Esophagus muscularis mucosa (tissue), 4 donors: ENCODE results near the gene PPP1CB. TPM values are rescaled to one million over a fixed set of nuclear protein-coding genes. Genes with fewer than 3 reads are reported as not detected.
"Not testable (repeated sequence)": the region's sequence is repeated elsewhere in the genome, so short reads cannot be mapped to it uniquely, and the experiment has no call there.

Experiments used
- DNase-seq: peaks from one replicate; pipeline ENCODE4 v3.0.0-alpha.2; 2017; ENCODE audit errors: extremely low spot score
- H3K27ac ChIP-seq, 4 donors: fragments of 200-600 bp; sonication (generic); replicated peaks in 1 of 4; 1 replicate in 3 of 4; 2 replicates in 1 of 4; pipeline ENCODE4 v1.5.1; 2016 to 2019; ENCODE audit warnings: mild to moderate bottlenecking in 1 of 4
- H3K27me3 ChIP-seq, 4 donors: fragments of 200-600 bp; sonication (generic); one replicate each; pipeline versions ENCODE4 v1.5.1 to v1.6.0; 2016 to 2019
- H3K36me3 ChIP-seq, 4 donors: fragments of 200-600 bp; sonication (generic); one replicate each; pipeline ENCODE4 v1.5.1; 2016 to 2019
- H3K4me1 ChIP-seq, 4 donors: fragments of 200-600 bp; sonication (generic); one replicate each; pipeline ENCODE4 v1.5.1; 2016 to 2019
- H3K4me3 ChIP-seq, 4 donors: fragments of 200-600 bp; sonication (generic); 1 replicate in 2 of 4; 2 replicates in 2 of 4; pipeline ENCODE4 v1.5.1; 2016 to 2019; ENCODE audit warnings: mild to moderate bottlenecking in 4 of 4, moderate library complexity in 1 of 4
- H3K9me3 ChIP-seq, 4 donors: fragments of 200-600 bp; sonication (generic); 1 replicate in 3 of 4; 2 replicates in 1 of 4; pipeline ENCODE4 v1.5.1; 2016 to 2019
- EP300 ChIP-seq: sonication (generic); formaldehyde crosslinking; IDR thresholded peaks from one replicate; pipeline ENCODE4 v1.6.1; 2017; ENCODE audit warnings: antibody characterized with exemption
- POLR2A ChIP-seq: fragments of 450-650 bp; IDR thresholded peaks from one replicate; pipeline ENCODE4 v1.6.1; 2017; ENCODE audit warnings: antibody characterized with exemption, moderate library complexity, mild to moderate bottlenecking, low read depth
- POLR2AphosphoS5 ChIP-seq, 2 donors: sonication (generic); formaldehyde crosslinking; IDR thresholded peaks; one replicate each; pipeline ENCODE4 v1.6.1; 2017; ENCODE audit warnings: antibody characterized with exemption in 2 of 2
- WGBS: methylation state at CpG from one replicate; pipeline ENCODE4 v1.1.5; 2018; 5-methylcytosine and 5-hydroxymethylcytosine counted together
- intact Hi-C: fragments of 100-400 bp; cut with DNase I; formaldehyde crosslinking; loops from one replicate; pipeline ENCODE4 v1.15.1; 2023
- total RNA-seq, 4 donors: library from RNA; depleted of rRNA; stranded (reverse); fragments of >200 nt; gene quantifications; one replicate each; pipeline versions ENCODE4 v1.1.0 to v1.2.1, GENCODE V29; 2016
- TF ChIP-seq, protein P1 (sequence below), 3 experiments: fragments of 200-600 bp in 2 of 3; fragments of 450-650 bp in 1 of 3; sonication (generic) in 2 of 3; IDR thresholded peaks; one replicate each; pipeline ENCODE4 v1.5.1; 2017 to 2019; ENCODE audit warnings: antibody characterized with exemption in 3 of 3, mild to moderate bottlenecking in 2 of 3, moderate library complexity in 1 of 3

The PPP1CB gene
- total RNA-seq, 4 donors from 2014 or later: 658 to 1,191 (median 759) TPM

DNA sequence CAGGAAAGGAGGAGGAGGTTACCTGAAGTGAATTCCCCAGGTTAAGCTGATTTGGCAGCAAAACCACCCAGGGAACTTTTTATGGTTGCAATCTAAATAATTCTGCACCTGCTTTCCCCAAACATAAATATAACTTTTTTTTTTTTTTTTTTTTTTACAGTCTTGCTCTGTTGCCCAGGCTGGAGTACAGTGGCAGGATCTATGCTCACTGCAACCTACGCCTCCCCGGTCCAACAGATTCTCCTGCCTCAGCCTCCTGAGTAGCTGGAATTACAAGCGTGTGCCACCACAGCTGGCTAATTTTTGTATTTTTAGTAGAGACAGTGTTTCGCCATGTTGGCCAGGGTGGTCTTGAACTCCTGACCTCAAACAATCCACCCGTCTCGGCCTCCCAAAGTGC lies 16.1 kb upstream of the PPP1CB start:
- TF ChIP-seq EP300 (no peak), POLR2A (no peak), POLR2AphosphoS5 (IDR thresholded peaks at IDR 0.05) (no peak)
- TF ChIP-seq, protein P1, sequence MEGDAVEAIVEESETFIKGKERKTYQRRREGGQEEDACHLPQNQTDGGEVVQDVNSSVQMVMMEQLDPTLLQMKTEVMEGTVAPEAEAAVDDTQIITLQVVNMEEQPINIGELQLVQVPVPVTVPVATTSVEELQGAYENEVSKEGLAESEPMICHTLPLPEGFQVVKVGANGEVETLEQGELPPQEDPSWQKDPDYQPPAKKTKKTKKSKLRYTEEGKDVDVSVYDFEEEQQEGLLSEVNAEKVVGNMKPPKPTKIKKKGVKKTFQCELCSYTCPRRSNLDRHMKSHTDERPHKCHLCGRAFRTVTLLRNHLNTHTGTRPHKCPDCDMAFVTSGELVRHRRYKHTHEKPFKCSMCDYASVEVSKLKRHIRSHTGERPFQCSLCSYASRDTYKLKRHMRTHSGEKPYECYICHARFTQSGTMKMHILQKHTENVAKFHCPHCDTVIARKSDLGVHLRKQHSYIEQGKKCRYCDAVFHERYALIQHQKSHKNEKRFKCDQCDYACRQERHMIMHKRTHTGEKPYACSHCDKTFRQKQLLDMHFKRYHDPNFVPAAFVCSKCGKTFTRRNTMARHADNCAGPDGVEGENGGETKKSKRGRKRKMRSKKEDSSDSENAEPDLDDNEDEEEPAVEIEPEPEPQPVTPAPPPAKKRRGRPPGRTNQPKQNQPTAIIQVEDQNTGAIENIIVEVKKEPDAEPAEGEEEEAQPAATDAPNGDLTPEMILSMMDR (IDR thresholded peaks at IDR 0.05): no peak
- H3K27ac ChIP-seq: peak overlapping the region; percentile 71 to 78 (median 77)
- intact Hi-C loops: no loop called here
- 70% methylated on average over 6 of the region's 6 CpGs for WGBS
- DNase-seq: no peak
- no peaks in the 10 kb centered on the region for H3K27me3 ChIP-seq
- H3K4me1 ChIP-seq: peaks cover 11 to 28% (median 22%) of the 10 kb centered on the region in 4 donors
- peak overlapping the region in 3 of 4 donors; percentile 24 to 46 (median 33) for H3K4me3 ChIP-seq
- H3K36me3 ChIP-seq: no peaks in the 10 kb centered on the region
- peaks cover 0 to 6% (median 3%) of the 10 kb centered on the region in 4 donors for H3K9me3 ChIP-seq

DNA sequence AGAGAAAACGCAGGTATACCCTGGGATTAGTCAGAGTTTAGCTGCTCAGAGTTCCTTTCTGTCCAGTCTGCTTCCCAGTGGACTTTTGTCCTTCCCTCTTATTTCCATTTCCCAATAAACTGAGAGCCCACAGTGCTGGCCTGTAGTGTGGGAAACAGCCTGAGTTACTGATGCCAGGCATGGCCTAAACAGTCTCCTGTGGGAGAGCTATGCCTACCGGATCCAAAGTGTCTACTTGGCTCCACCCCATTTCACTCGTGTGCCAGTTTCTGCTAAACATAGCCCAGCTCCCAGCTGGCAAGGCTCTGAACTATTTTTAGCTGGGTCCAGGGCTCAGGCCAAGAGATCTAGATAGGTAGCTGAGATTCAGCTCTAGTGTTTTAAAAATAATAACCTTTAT lies 15.6 kb upstream of the PPP1CB start:
- Histone ChIP-seq H3K4me1 (peaks cover 11 to 28% (median 22%) of the 10 kb centered on the region in 4 donors), H3K27ac (peak overlapping the region; percentile 71 to 78 (median 77)), H3K27me3 (no peaks in the 10 kb centered on the region), H3K4me3 (peak overlapping the region in 3 of 4 donors; percentile 24 to 46 (median 33)), H3K9me3 (peaks cover 0 to 6% (median 3%) of the 10 kb centered on the region in 4 donors), H3K36me3 (no peaks in the 10 kb centered on the region)
- 35% methylated on average over 3 of the region's 3 CpGs for WGBS
- TF ChIP-seq POLR2A: no peak
- TF ChIP-seq EP300: no peak
- TF ChIP-seq, protein P1 (IDR thresholded peaks at IDR 0.05): no peak
- peak; percentile 73 to 84 for TF ChIP-seq POLR2AphosphoS5 (IDR thresholded peaks at IDR 0.05)
- DNase-seq: no peak
- intact Hi-C loops: no loop called here

DNA sequence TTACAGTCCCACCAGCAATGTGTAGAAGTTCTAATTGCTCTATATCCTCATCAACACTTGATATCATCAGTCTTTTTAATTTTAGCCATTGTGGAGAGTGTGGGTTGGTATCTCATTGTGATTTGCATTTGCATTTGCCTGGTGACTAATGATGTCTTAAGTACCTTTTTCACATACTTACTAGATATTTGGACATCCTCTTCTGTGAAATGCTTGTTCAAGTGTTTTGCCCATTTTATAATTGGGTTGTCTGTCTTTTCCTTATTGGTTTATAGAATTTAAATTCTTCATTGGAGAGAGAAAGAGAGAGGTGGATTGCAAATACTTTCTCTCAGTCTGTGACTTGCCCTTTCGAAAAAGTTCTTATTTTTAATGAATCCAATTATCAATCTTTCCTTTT lies 14.0 kb upstream of the PPP1CB start:
- peaks cover 0 to 6% (median 3%) of the 10 kb centered on the region in 4 donors for H3K9me3 ChIP-seq
- peaks cover 11 to 28% (median 22%) of the 10 kb centered on the region in 4 donors for H3K4me1 ChIP-seq
- H3K36me3 ChIP-seq: no peaks in the 10 kb centered on the region
- no peak for DNase-seq
- TF ChIP-seq EP300 (no peak), POLR2A (no peak), POLR2AphosphoS5 (IDR thresholded peaks at IDR 0.05) (no peak)
- TF ChIP-seq, protein P1 (IDR thresholded peaks at IDR 0.05): no peak
- no peak overlapping the region for H3K4me3 ChIP-seq
- no peaks in the 10 kb centered on the region for H3K27me3 ChIP-seq
- no peak overlapping the region for H3K27ac ChIP-seq
- WGBS: 100% methylated on average over 1 of the region's 1 CpG
- intact Hi-C loops: no loop called here

DNA sequence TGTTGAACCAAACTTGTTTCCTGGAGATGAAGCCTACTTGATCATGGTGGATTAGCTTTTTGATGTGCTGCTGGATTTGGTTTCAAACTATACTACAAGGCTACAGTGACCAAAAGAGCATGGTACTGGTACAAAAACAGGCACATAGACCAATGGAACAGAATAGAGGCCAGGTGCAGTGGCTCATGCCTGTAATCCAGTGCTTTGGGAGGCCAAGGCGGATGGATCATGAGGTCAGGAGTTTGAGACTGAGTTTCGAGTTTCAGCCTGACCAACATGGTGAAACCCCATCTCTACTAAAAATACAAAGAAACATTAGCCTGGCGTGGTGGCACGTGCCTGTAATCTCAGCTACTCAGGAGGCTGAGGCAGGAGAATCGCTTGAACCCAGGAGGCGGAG lies 9.0 kb upstream of the PPP1CB start:
- H3K9me3 ChIP-seq, DNase-seq, H3K36me3 ChIP-seq, H3K27ac ChIP-seq, H3K4me3 ChIP-seq, intact Hi-C loops, H3K27me3 ChIP-seq: not testable (repeated sequence)
- H3K4me1 ChIP-seq: peaks cover 5 to 17% (median 13%) of the 10 kb centered on the region in 4 donors
- WGBS: 94% methylated on average over 6 of the region's 6 CpGs

DNA sequence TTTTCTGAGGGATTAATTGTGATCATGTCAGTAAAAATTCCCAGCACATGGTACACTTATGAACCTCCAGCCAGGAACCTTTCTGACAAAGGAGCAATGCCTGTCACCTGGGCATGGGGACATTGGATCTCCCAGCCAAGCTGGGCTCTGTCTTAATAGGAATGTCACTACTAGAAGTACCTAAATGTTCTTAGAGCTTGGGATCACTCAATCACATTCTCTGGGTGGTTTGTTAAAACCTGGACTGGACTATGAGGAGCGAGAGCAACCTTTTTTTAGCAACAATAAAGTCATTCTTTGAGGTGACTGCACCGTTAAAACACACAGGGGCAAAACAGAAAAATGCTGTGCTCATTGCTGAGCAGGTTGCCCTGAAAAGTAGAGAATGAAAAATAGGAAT lies 6.4 kb upstream of the PPP1CB start:
- Histone ChIP-seq H3K27me3 (no peaks in the 10 kb centered on the region), H3K9me3 (no peaks in the 10 kb centered on the region), H3K4me3 (no peak overlapping the region), H3K4me1 (peaks cover 21 to 43% (median 29%) of the 10 kb centered on the region in 4 donors), H3K27ac (peak overlapping the region in 3 of 4 donors; percentile 100), H3K36me3 (no peaks in the 10 kb centered on the region)
- DNase-seq: no peak
- 71% methylated on average over 2 of the region's 2 CpGs for WGBS
- TF ChIP-seq, protein P1 (IDR thresholded peaks at IDR 0.05): no peak
- TF ChIP-seq POLR2A (no peak), EP300 (no peak), POLR2AphosphoS5 (IDR thresholded peaks at IDR 0.05) (no peak)
- intact Hi-C loops: loop anchor here (5.0 kb wide), 1 partner anchor 63 kb away; no protein-coding TSS in a partner anchor
